SU-DHL-6 (cell line): ENCODE data around the gene TAS2R42.

Experiments used
- CTCF ChIP-seq: fragments of 200-600 bp; sonication (generic); IDR thresholded peaks from one replicate; pipeline ENCODE4 v1.5.1; 2017; ENCODE audit warnings: antibody characterized with exemption, mild to moderate bottlenecking, low read length, moderate library complexity; ENCODE audit not compliant: insufficient read depth, poor library complexity, severe bottlenecking
- EZH2phosphoT487 ChIP-seq: fragments of 200-600 bp; sonication (generic), shearing (Covaris generic); conservative IDR thresholded peaks from 2 replicates; pipeline ENCODE4 v1.6.1; 2018; ENCODE audit warnings: mild to moderate bottlenecking, antibody characterized with exemption, low read length, moderate library complexity, mixed read lengths

- no peak for TF ChIP-seq CTCF
- no peak for TF ChIP-seq EZH2phosphoT487
These were observed 3.7 kb downstream of the TAS2R42 start for GRCh38 chr12:11183011-11183410.
